Vagina (tissue), 2 donors: ENCODE measurements around the gene SETD3. TPM values are rescaled to one million over a fixed set of nuclear protein-coding genes. Genes with fewer than 3 reads are reported as not detected.

ENCODE experiments used
- DNase-seq, 2 donors: peaks; one replicate each; pipeline ENCODE4 v3.0.0-alpha.2; 2017; ENCODE audit errors: extremely low spot score in 2 of 2
- H3K27ac ChIP-seq: fragments of 200-600 bp; sonication (generic); one replicate; pipeline ENCODE4 v1.5.1; 2019
- H3K27me3 ChIP-seq: fragments of 200-600 bp; sonication (generic); one replicate; pipeline ENCODE4 v1.5.1; 2019
- H3K36me3 ChIP-seq, 2 donors: fragments of 200-600 bp; sonication (generic); one replicate each; pipeline ENCODE4 v1.5.1; 2017 to 2019
- H3K4me1 ChIP-seq: fragments of 200-600 bp; sonication (generic); one replicate; pipeline ENCODE4 v1.5.1; 2019
- H3K4me3 ChIP-seq, 2 donors: fragments of 200-600 bp; sonication (generic); 1 replicate in 1 of 2; 2 replicates in 1 of 2; pipeline ENCODE4 v1.5.1; 2016 to 2019
- H3K9me3 ChIP-seq: fragments of 200-600 bp; sonication (generic); one replicate; pipeline ENCODE4 v1.5.1; 2019
- CTCF ChIP-seq, 3 experiments: fragments of 450-650 bp in 2 of 3; fragments of 200-600 bp in 1 of 3; sonication (generic) in 1 of 3; IDR thresholded peaks; one replicate each; pipeline ENCODE4 v1.5.1; 2017 to 2019; ENCODE audit warnings: antibody characterized with exemption in 3 of 3, mild to moderate bottlenecking in 2 of 3, moderate library complexity in 2 of 3
- POLR2A ChIP-seq, 2 donors: fragments of 450-650 bp; IDR thresholded peaks; one replicate each; pipeline ENCODE4 v1.6.1; 2017; ENCODE audit warnings: antibody characterized with exemption in 2 of 2, mild to moderate bottlenecking in 2 of 2, moderate library complexity in 2 of 2
- POLR2AphosphoS5 ChIP-seq, 2 donors: sonication (generic); formaldehyde crosslinking; IDR thresholded peaks; one replicate each; pipeline ENCODE4 v1.9.0; 2017; ENCODE audit warnings: antibody characterized with exemption in 2 of 2, mild to moderate bottlenecking in 2 of 2, low read depth in 1 of 2; ENCODE audit not compliant: insufficient read depth in 1 of 2
- intact Hi-C: fragments of 100-400 bp; cut with DNase I; formaldehyde crosslinking; loops from one replicate; pipeline ENCODE4 v1.15.1; 2023
- total RNA-seq: library from RNA; depleted of rRNA; stranded (reverse); fragments of >200 nt; gene quantifications from one replicate; pipeline ENCODE4 v1.2.3, GENCODE V29; 2016

Gene SETD3
- total RNA-seq, 1 donor from 2014 or later, result 49.8 TPM

- Histone ChIP-seq H3K4me3 (no peak overlapping the region), H3K9me3 (no peaks in the 10 kb centered on the region), H3K4me1 (no peaks in the 10 kb centered on the region), H3K36me3 (no peaks in the 10 kb centered on the region), H3K27ac (no peak overlapping the region), H3K27me3 (no peaks in the 10 kb centered on the region)
- TF ChIP-seq POLR2AphosphoS5 (IDR thresholded peaks at IDR 0.05; ENCODE audit: insufficient read depth in 1 of 2, low read depth in 1 of 2), result no peak
- TF ChIP-seq POLR2A (IDR thresholded peaks at IDR 0.05), result no peak
- TF ChIP-seq CTCF (IDR thresholded peaks at IDR 0.05), result no peak
- no peak for DNase-seq
- intact Hi-C loops, result no loop called here
These were observed 120.8 kb downstream of the SETD3 start for GRCh38 chr14:99359906-99360305.

GRCh38 chr14:99357916-99358390 lies 122.7 kb downstream of the SETD3 start:
- H3K27me3 ChIP-seq, result no peaks in the 10 kb centered on the region
- no peaks in the 10 kb centered on the region for H3K36me3 ChIP-seq

GRCh38 chr14:99357151-99357915 lies 123.3 kb downstream of the SETD3 start:
- TF ChIP-seq POLR2A (IDR thresholded peaks at IDR 0.05) (no peak), POLR2AphosphoS5 (IDR thresholded peaks at IDR 0.05; ENCODE audit: insufficient read depth in 1 of 2, low read depth in 1 of 2) (no peak), CTCF (IDR thresholded peaks at IDR 0.05) (no peak)
- Histone ChIP-seq H3K9me3 (no peaks in the 10 kb centered on the region), H3K4me3 (no peak overlapping the region), H3K27ac (no peak overlapping the region), H3K4me1 (no peaks in the 10 kb centered on the region), H3K27me3 (no peaks in the 10 kb centered on the region), H3K36me3 (no peaks in the 10 kb centered on the region)
- no peak for DNase-seq
- intact Hi-C loops, result no loop called here

More at GRCh38 chr14:99357916-99358390, 122.7 kb downstream of the SETD3 start:
- TF ChIP-seq POLR2AphosphoS5 (IDR thresholded peaks at IDR 0.05; ENCODE audit: insufficient read depth in 1 of 2, low read depth in 1 of 2) (no peak), POLR2A (IDR thresholded peaks at IDR 0.05) (no peak)
- H3K4me3 ChIP-seq, result no peak overlapping the region
- no peaks in the 10 kb centered on the region for H3K9me3 ChIP-seq
- H3K27ac ChIP-seq, result no peak overlapping the region
- intact Hi-C loops, result no loop called here
- H3K4me1 ChIP-seq, result no peaks in the 10 kb centered on the region
- no peak for DNase-seq

GRCh38 chr14:99356031-99356608 lies 124.5 kb downstream of the SETD3 start:
- no peaks in the 10 kb centered on the region for H3K36me3 ChIP-seq
- TF ChIP-seq POLR2A (IDR thresholded peaks at IDR 0.05), result no peak
- no peak for TF ChIP-seq POLR2AphosphoS5 (IDR thresholded peaks at IDR 0.05; ENCODE audit: insufficient read depth in 1 of 2, low read depth in 1 of 2)
- no peak for TF ChIP-seq CTCF (IDR thresholded peaks at IDR 0.05)
- no peaks in the 10 kb centered on the region for H3K9me3 ChIP-seq
- H3K27ac ChIP-seq, result no peak overlapping the region
- intact Hi-C loops, result no loop called here
- H3K4me3 ChIP-seq, result no peak overlapping the region
- H3K4me1 ChIP-seq, result no peaks in the 10 kb centered on the region
- no peak for DNase-seq
- no peaks in the 10 kb centered on the region for H3K27me3 ChIP-seq

GRCh38 chr14:99354166-99354875 lies 126.3 kb downstream of the SETD3 start:
- Histone ChIP-seq H3K4me1 (no peaks in the 10 kb centered on the region), H3K27ac (no peak overlapping the region), H3K36me3 (no peaks in the 10 kb centered on the region), H3K9me3 (no peaks in the 10 kb centered on the region), H3K27me3 (no peaks in the 10 kb centered on the region), H3K4me3 (no peak overlapping the region)
- intact Hi-C loops, result no loop called here
- no peak for TF ChIP-seq POLR2AphosphoS5 (IDR thresholded peaks at IDR 0.05; ENCODE audit: insufficient read depth in 1 of 2, low read depth in 1 of 2)
- TF ChIP-seq POLR2A (IDR thresholded peaks at IDR 0.05), result no peak
- no peak for TF ChIP-seq CTCF (IDR thresholded peaks at IDR 0.05)
- no peak for DNase-seq
